GM19324 (cell line): ENCODE data around the gene ADI1.

ENCODE experiments used
- ATAC-seq: cut with Tn5 transposase; IDR thresholded peaks from one replicate; pipeline ENCODE4 v1.9.1; 2021; ENCODE audit warnings: mild to moderate bottlenecking, moderate library complexity; ENCODE audit not compliant: unreplicated experiment, low FRiP score

The ADI1 gene, protein sequence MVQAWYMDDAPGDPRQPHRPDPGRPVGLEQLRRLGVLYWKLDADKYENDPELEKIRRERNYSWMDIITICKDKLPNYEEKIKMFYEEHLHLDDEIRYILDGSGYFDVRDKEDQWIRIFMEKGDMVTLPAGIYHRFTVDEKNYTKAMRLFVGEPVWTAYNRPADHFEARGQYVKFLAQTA

DNA sequence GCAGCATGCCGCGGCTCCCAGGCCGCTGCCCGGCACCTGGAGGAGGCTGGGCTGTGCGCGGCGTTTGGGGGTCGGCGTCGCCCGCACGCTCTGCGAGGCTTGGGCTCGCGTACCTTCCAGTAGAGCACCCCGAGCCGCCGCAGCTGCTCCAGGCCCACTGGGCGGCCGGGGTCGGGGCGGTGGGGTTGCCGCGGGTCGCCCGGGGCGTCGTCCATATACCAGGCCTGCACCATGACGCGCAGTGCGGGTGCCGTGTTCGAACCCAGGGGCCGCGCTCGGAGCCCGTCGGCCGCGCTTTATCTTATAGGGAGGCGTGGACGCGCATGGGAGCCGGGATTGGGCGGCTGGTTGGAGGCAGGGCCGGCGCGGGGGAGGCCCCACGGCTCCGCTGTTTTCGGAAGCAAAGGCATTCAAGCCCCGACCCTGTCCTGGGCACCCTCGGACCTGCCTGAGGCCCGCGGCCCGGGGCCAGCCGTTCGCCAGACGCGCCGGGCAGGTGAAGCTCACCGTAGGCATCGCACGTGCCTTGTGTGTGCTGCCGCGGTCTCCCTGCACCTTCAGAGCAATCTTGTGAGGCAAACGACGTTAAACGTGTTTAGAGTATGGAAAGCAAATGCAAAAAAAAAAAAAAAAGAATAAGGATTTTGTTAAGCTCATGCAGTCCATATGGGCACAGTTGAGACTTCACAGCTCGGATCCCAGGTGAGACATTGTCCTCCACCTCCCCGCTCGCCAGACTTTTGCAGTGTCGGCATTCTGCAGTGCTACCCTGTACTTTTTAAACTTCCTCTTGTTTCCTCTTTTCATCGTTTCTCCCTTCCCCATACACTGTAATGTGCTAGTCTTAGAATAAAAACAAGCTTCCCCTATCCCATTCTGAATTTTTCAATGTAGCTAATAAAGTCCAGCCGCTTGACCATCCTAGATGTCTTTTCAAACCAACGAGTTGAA, at the start of gene ADI1:
Gene ADI1, minus strand, starts transcription at position 277 of the 951 bp plus-strand sequence. Its CDS starts 44 bp downstream, at position 233.
- peak; percentile 66 for ATAC-seq

DNA sequence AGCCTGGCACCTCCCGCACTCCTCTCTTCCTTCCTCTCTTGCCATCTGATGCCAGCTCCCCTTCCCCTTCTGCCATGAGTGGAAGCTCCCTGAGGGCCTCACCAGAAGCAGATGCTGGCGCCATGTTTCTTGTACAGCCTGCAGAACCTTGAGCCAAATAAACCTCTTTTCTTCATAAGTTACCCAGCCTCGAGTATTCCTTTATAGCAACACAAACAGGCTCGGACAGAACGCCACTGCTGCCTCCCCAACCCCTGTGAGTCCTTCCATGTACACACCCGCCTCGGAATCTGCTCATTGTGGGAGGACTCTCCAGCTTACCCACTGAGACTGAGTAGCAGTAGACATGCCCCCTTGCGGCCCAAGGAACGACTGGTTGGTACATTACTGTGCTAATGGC, 47.5 kb upstream of the ADI1 start:
- ATAC-seq = no peak

DNA sequence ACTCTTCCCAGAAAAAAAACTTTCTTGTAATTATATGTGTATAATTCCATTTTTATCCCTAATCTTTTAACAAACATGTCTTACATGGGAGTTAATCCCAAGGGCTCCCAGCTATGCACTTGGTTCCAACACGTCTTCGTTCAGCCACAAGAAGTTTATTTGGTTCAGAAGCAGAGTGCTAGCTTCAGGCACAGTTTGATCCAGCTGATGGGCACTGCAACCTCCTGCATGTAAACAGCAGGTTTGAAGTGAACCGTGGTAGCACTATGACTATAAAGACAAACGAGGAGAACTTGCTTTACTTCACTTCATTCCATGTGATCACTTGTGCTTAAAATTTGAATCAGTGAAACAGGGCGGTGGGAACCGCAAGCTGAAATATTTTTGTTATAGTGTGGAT, 45.8 kb upstream of the ADI1 start:
- ATAC-seq = no peak

DNA sequence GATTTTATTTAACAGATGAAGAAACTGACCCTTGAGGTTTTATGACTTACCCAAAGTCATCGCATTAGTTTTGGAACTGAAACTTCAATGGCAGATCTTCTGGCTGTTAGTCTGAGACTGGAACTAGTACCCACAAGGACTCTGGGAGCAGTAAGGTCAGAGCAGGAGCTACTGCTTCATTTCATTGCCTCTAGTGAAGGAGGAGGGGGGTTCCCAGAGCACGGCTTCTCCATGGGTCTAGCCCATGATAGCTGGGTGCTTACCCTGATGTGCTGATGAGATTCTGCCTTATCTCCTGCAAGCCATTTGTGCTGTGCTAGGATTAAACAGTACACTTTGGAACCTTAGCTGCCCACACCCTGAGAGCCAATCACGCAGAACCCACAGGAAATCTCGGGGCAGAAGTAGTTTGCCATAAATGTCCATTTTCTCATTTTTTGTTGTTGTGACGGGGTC, 44.2 kb upstream of the ADI1 start:
- ATAC-seq = peak; percentile 53

DNA sequence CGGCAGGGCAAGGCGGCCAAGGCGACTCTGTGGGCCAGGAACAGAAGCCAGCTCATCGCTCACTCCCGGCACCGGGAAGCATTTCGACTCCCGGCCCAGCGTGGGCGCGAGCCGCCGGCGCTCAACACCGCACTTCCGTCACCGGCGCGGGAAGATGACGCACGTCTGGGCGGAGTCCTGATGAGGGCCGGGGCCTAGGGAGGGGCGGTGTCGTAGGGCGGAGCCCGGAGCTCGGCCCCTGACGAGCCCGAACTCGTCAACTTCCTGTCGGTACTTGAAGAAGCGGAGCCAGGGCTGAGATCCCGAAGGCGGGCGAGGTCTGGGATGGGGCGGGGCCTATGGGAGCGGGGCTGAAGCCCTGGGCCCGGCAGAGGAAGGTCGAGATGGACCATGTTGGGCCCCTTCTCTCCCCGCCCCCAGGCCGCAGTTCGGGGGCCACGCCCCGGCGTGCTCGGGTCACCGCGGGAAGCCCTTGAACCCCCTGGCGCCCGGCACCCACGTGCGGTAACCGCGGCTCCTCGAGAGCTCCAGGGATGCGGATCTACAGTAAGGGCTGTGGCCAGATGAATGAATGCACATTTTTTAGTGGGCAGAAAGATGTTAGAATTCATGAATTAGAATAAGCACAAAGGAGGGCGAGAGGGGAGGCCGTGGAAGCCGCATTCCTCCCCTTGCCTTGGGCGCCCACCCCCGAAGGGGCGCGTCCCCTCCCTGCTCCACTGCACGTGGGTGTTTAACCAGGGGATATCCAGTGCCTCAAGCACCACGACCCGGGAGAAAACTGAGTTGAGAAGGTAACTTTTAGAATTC, 39.1 kb upstream of the ADI1 start, which contains the start of gene RNASEH1:
Gene RNASEH1, minus strand, starts transcription at position 129 of the 810 bp plus-strand sequence. Its CDS starts 73 bp downstream, at position 56.
- ATAC-seq = peak; percentile 99

DNA sequence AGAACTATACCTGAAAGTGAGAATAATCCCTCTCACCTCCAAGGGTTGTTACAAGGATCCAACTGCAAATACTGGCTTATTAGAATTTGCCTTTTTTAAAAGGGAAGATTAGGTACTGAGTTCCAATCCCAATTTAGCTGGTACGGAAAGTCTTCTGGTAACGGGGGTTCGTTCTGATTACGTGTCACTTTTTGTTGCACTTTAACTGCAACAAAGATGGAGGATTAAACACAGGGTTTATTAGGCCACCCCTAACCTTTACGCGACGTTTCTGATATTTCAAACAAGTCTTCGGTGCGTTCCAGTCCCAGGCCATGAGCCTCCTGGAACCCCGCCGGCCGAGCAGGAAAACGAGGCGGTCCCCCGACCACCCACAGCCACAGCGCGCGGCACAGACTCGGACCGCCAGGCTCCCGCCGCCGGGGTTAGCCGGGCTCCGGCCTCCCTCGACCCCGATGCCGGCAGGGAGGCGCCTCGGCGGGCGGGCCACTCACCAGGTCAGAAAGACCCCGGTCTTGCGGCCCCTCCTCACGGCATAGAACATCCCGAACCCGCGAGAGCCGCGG, 38.4 kb upstream of the ADI1 start:
- ATAC-seq = peak; percentile 34

DNA sequence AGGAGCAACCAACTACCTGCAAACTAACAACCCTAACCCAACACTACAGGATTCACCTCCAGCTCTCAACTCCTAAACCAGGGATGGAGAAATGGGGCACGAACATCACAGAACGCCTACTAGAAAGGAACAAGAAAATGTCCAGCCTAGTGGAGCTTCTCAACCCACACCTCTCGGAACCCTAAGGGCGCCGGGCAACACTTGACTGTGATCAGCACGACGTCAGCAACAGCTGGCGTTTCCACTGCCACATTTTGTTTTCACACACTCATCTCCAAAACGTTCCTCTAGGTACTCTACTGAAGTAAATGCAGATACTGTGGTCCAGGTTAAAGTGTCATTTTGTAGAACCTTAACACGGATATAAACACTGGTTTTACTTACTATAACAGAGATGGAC, 34.6 kb upstream of the ADI1 start:
- no peak for ATAC-seq

DNA sequence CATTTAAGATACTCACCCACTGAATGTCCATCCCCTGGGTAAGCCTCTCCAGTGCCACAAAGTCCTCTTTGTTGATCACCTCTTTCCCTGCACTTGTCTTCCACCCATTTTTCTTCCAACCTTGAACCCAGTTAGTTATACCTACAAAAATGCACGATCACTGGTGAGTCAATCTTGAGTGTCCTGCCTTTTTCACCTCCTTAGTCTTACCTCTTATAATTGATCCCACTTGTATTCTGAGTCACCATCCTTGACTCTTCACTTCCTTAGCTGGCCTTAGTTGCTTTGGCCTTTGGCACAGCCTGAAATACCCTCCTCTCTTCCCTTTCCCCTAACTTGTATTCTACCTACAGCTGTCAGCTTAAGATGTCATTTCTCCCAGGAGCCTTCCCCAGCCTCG, 28.6 kb upstream of the ADI1 start:
- ATAC-seq = no peak

DNA sequence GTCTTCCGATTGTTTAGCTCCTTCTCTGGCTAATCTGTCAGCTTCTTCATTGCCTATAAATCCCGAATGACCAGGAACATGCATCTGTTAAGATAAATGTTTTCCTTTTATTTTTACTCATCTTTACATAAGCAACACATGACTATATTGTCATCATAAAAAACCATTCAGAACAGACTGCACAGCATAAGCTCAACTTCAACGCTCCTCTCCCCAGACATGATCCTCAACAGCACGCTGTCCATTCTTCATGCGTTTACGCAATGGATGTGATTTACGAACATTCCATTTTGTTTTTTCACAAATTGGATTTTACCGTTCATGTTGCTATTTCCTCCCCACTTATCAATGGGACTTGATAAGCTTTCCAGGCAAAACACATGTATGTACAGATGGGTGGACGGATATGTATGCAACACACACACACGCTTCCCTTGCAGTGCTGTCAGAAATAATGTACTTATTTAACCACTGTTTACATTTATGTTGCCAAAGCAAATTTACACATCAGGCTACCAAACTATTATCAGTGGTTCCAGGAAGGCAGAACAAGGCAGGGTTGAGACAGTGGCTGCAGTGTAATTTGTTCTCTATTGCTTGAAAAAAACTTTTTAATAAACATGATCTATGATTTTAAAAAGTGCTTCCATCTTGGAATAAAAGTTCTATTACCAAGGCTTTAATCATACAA, 26.6 kb upstream of the ADI1 start:
- no peak for ATAC-seq

DNA sequence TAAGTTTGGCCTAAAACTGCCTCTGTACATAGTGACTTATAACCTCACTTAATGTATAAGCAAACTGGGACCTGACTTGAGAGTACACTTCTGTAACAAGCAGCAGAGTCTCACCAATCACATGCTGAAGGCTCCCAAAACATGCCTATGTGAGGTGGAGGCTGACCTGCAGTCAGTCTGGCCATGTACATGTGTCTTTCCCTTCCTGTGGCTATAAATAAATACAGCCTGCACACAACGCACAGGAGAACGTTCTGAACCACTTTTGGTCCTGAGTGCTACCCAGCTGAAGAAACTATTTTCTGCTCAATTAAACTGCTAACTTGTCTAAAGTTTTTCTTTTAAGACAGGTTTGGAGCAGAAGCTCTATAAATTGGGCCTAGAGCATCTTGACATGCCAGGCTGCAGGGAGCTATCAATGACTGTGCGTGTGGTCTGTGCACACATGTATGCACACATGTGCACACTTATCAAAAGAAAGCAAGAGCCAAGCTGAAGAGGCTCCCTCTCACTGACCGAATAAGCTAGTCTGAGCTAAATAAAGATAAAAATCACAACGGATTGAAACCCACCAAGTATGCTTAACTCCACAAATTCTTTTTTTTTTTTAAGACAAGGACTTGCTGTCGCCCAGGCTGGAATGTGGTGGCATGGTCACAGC, 23.8 kb upstream of the ADI1 start:
- ATAC-seq = no peak

DNA sequence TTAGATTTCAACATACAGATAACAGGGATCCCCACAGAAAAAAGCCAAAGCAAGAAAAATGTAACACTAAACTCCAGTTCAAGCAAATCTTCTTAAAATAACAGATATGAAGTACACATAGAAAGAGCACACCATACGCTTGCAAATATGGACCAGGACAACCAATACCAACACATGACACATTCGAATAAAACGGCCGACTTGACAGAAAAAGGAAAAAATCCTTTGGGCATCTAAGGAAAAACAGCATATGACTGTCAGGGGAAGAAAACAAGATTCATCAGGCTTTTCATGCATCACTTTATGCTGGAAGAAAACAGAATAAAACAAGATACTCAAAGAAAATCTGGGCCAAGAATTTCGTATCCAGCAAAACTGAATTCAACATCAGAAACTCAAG, 22.8 kb upstream of the ADI1 start:
- no peak for ATAC-seq

DNA sequence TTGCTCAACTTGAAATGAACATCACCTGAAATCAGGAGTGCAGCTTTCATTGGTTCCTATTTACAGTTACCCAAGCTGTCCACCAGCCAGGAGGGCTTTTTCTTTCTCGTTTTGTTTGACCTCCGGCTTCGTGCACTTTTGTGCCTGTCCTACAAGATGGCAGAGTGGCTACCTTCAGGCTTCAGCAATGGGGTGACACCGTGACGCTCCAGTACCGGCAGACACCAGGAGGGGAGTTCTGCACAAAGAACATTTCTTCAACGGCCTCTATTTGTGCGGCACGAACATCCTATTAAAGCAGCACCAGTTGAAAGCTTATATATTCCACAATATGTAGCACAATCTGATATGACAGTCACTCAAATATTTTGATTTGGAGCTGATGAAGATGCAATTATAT, 20.5 kb upstream of the ADI1 start:
- no peak for ATAC-seq

DNA sequence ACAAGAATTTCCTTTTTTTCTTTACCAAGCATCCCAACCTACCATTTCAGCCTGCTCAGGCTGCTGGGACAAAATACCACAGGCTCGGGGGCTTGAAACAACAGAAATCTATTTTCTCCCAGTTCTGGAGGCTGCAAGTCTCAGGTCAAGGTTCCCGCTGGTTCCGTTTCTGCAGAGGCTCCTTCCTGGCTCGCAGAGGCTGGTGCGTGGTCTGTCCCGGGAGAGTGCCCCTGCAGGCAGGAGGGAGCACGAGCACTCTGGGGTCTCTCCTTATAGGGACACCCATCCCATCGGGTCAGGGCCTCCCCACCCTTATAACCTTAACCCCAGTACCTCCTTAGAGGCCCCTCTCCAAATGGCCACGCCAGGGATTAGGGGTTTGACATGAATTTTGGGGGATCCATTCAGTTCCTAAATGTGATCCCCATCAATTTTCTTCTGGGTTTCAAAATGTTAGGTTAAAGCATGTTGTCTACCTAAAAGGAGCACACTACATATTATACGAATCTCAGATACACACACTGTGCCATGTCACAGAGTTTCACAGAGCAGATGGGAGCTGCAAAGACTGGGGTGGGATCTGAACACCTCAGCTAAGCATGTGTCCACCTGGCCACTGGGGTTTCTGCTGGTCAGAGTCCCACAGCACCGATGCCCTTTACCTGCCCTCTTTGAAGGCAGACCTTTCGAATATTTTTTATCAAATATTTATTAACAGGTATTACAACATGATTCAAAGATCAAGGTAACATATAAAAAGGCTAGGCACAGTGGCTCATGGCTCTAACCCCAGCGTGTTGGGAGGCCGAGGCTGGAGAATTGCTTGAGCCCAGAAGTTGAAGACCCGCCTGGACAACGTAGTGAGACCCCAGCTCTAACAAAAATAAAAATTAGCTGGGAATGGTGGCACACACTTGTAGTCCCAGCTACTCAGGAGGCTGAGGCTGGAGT, 17.6 kb upstream of the ADI1 start:
- no peak for ATAC-seq

DNA sequence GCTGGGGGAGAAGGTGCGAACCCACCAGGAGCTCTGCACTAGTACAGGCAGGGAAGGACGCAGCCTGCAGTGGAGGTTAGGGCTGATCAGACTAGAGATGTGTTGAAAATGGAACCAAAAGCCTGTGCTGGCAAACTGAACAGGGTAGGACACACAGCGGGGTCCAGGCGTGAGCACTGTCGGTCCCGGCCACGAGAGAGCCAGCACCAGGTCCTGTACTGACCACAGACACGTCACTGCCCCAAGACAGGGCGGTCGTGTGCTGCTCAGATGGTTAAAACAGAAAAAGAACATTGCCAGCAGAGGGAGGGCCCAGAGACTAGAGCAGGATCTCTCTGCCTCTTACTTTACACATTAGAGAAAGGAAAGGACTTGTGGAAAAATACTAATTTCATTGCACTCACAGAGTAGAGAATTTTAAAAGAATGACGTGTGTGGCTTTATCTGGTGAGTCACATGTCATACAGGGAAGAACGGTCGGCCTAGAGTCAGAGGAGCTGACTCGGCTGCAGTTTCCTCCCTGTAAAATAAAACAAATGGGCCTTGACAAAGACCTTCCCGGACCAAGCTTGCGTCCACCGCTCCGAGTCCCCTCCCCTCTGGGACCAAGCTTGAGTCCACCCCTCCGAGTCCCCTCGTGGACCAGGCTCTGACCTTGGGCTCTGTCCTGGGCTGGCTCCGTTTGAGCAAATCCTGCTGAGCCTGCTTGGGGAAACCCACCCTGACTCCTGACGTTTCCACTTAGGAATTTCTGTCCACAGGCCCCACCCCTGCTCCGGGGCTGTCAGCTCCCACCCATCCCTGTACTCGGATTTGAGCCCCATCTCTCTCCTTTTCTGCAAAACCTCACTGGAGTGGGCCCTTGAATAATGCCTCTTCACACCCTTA, 16.7 kb upstream of the ADI1 start:
- ATAC-seq = no peak

DNA sequence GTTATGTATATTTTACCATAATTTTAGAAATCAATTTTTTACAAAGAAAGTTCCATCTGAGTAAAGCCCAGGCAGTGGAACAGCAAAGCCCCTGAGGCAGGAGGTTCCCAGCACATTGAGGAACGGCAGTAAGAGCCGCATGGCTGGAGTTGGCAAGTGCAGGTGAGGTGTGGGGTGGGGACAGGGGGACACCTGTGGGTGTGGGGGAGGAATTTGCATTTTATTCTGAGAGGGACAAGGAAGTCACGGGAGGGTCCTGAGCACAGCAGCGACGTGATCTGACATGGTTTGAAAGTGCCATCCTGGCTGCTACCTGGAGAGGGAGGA, 16.1 kb upstream of the ADI1 start:
- no peak for ATAC-seq

DNA sequence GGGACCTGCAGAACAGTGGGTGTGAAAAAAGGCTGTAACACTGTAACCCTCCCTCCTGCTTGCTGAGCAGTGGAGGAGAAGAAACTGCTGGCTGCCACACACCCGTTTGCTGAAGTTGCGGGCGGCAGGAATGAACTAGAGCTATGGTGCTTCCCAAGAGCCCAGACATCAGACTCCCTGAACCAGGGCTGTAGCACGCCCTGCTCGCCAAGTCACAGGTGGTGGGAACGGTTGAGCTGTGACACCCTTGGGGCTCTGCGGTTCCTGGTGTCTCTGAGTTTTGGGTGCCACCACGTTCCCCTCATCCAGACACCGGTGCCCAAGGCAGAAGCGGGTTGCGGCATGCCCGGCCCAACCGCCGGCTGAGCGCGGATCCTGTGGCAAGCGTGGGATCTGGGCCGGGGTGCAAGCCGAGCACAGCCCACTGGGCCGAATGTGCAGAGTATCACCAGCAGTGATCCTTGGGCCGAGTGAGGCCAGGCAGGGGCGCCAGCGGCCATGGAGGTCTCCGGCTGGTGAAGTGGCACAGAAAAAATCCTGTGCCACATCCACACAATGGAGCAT, 15.0 kb upstream of the ADI1 start:
- no peak for ATAC-seq

DNA sequence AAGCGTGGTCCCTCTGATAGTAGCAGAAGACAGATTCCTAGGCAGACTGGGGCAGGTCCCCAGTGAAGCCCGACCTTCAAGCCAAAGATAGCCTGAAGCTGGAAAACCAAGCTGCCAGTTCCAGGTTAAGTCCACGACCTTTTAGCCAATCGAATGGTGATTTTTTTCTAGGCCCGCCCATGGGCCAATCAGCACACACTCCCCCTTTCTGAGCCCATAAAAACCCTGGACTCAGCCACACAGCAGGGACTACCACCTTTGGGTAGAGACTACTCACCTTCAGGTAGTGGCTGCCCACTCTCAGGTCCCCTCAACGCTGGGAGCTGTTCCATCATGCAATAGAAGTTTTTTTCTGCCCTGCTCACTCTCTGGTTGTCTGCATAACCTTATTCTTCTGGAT, 14.5 kb upstream of the ADI1 start:
- ATAC-seq = no peak
